RWPE2 (cell line): Measurements from ENCODE around the gene CRAMP1.

ENCODE experiments used
- ATAC-seq: fragments of 200-7000 bp; cut with Tn5 transposase; 3 replicates; pipeline ENCODE4 v1.9.1; 2021; ENCODE audit warnings: low read depth
- DNase-seq: peaks from one replicate; pipeline ENCODE4 v3.0.0-alpha.2; 2020; ENCODE audit warnings: low spot score
- H3K27ac ChIP-seq: fragments of 450-650 bp; 2 replicates; pipeline ENCODE4 v1.5.1; 2017; ENCODE audit warnings: mild to moderate bottlenecking; ENCODE audit not compliant: poor library complexity, severe bottlenecking
- H3K27me3 ChIP-seq: fragments of 250-450 bp; sonication (Bioruptor Pico); 2 replicates; pipeline ENCODE4 v1.5.1; 2021; ENCODE audit warnings: mild to moderate bottlenecking, moderate library complexity; ENCODE audit not compliant: insufficient read depth, poor library complexity, severe bottlenecking
- H3K36me3 ChIP-seq: fragments of 250-450 bp; sonication (Bioruptor Pico); 2 replicates; pipeline ENCODE4 v1.5.1; 2020; ENCODE audit warnings: low read depth, mild to moderate bottlenecking, moderate library complexity
- H3K4me1 ChIP-seq: fragments of 250-450 bp; sonication (Bioruptor Pico); 2 replicates; pipeline ENCODE4 v1.5.1; 2021; ENCODE audit warnings: mild to moderate bottlenecking, moderate library complexity; ENCODE audit not compliant: insufficient read depth, poor library complexity, severe bottlenecking
- H3K4me3 ChIP-seq: fragments of 250-450 bp; sonication (Bioruptor Pico); 2 replicates; pipeline ENCODE4 v1.5.1; 2021; ENCODE audit warnings: mild to moderate bottlenecking, moderate library complexity; ENCODE audit not compliant: severe bottlenecking
- H3K9me3 ChIP-seq: fragments of 250-450 bp; sonication (Bioruptor Pico); 2 replicates; pipeline ENCODE4 v1.5.1; 2021; ENCODE audit warnings: mild to moderate bottlenecking, moderate library complexity; ENCODE audit not compliant: severe bottlenecking
- CTCF ChIP-seq: fragments of 450-650 bp; IDR thresholded peaks from one replicate; pipeline ENCODE4 v1.5.1; 2017; ENCODE audit warnings: mild to moderate bottlenecking, moderate library complexity; ENCODE audit not compliant: poor library complexity, severe bottlenecking

Gene CRAMP1

GRCh38 chr16:1635070-1635469 lies 22.9 kb downstream of the CRAMP1 start:
- H3K4me1 ChIP-seq, result no peaks in the 10 kb centered on the region
- H3K4me3 ChIP-seq, result no peak overlapping the region
- H3K36me3 ChIP-seq, result peaks cover 75% of the 10 kb centered on the region
- DNase-seq, result no peak
- H3K27ac ChIP-seq, result no peak overlapping the region
- H3K9me3 ChIP-seq, result no peaks in the 10 kb centered on the region
- ATAC-seq, result no peak
- no peak for TF ChIP-seq CTCF
- no peaks in the 10 kb centered on the region for H3K27me3 ChIP-seq

GRCh38 chr16:1637526-1637925 lies 25.4 kb downstream of the CRAMP1 start:
- H3K9me3 ChIP-seq, result no peaks in the 10 kb centered on the region
- DNase-seq, result no peak
- H3K36me3 ChIP-seq, result peaks cover 80% of the 10 kb centered on the region
- no peak overlapping the region for H3K27ac ChIP-seq
- H3K4me1 ChIP-seq, result no peaks in the 10 kb centered on the region
- H3K27me3 ChIP-seq, result no peaks in the 10 kb centered on the region
- no peak overlapping the region for H3K4me3 ChIP-seq
- ATAC-seq, result no peak
- no peak for TF ChIP-seq CTCF

GRCh38 chr16:1638757-1639156 lies 26.6 kb downstream of the CRAMP1 start:
- Histone ChIP-seq H3K27me3 (no peaks in the 10 kb centered on the region), H3K4me3 (no peak overlapping the region), H3K27ac (no peak overlapping the region), H3K36me3 (peaks cover 71% of the 10 kb centered on the region), H3K9me3 (no peaks in the 10 kb centered on the region), H3K4me1 (no peaks in the 10 kb centered on the region)
- ATAC-seq (no peak), DNase-seq (no peak)
- TF ChIP-seq CTCF, result no peak

GRCh38 chr16:1639282-1639681 lies 27.1 kb downstream of the CRAMP1 start:
- Histone ChIP-seq H3K9me3 (no peaks in the 10 kb centered on the region), H3K36me3 (peaks cover 69% of the 10 kb centered on the region), H3K4me3 (no peak overlapping the region), H3K4me1 (no peaks in the 10 kb centered on the region), H3K27ac (no peak overlapping the region), H3K27me3 (no peaks in the 10 kb centered on the region)
- DNase-seq (no peak), ATAC-seq (no peak)
- no peak for TF ChIP-seq CTCF

GRCh38 chr16:1639860-1640259 lies 27.7 kb downstream of the CRAMP1 start:
- Histone ChIP-seq H3K27me3 (no peaks in the 10 kb centered on the region), H3K9me3 (no peaks in the 10 kb centered on the region), H3K4me1 (no peaks in the 10 kb centered on the region), H3K27ac (no peak overlapping the region), H3K36me3 (peaks cover 63% of the 10 kb centered on the region), H3K4me3 (no peak overlapping the region)
- TF ChIP-seq CTCF, result no peak
- no peak for ATAC-seq
- no peak for DNase-seq
